GM18502 (cell line): ENCODE measurements around the gene TTLL10.
"Not testable (repeated sequence)": the region's sequence is repeated elsewhere in the genome, so short reads cannot be mapped to it uniquely, and the experiment has no call there.

Experiments
- ATAC-seq: cut with Tn5 transposase; IDR thresholded peaks from one replicate; pipeline ENCODE4 v1.9.1; 2021; ENCODE audit warnings: mild to moderate bottlenecking; ENCODE audit not compliant: unreplicated experiment, poor library complexity

Gene TTLL10

GRCh38 chr1:1140673-1141072 lies 33.0 kb upstream of the TTLL10 start:
- no peak for ATAC-seq

DNA sequence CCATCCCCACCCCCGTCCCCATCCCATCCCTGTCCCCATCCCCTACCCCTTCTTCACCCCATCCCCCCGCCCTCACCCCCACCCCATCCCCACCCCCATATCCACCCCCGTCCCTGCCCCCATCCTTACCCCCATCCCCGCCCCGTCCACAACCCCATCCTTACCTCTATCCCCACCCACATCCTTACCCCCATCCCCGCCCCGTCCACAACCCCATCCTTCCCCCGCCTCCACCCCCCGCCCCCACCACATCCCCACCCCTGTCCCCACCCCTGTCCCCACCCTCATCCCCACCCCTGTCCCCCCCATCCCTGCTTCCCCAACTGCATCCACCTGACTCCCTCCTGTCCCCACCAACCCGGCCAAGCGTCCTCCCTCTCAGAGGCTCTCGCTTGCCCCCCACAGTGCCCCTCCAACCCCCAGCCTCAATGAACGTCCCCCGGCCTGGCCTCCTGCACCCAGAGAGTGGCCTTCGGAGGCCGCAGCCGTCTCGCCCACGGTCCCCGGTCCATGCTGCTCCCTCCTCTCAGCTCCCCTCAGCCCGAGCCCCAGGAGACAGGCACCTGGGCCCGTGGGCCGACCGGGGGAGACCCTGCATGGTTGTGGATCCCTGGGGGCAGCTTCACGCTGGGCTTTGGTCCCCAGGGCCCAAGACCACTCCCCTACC lies 32.3 kb upstream of the TTLL10 start:
- ATAC-seq = no peak

- no peak for ATAC-seq
Measured at GRCh38 chr1:1141911-1142250, 31.8 kb upstream of the TTLL10 start.

GRCh38 chr1:1142352-1142751 lies 31.3 kb upstream of the TTLL10 start:
- not testable (repeated sequence) for ATAC-seq

- ATAC-seq = no peak
Measured at GRCh38 chr1:1142844-1143243, 30.8 kb upstream of the TTLL10 start.

DNA sequence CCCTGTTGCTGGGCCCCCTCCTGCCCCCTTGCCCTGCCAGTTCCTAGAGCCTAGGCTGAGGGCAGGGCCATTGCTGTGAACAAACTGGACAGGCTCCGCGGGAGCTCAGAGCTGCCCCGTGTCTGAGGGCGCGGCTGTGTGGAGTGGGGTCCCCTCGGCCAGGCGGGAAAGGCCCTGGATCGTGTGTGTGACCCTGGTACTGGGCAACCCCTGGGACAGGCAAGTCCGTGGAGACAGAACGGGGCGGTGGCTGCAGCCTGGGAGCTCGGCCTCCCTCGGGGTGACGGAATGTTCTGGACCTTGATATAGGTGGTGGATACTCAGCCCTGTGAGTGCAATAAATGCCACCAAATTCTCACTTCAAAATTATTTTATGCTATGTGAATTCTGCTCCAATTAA lies 30.0 kb upstream of the TTLL10 start:
- ATAC-seq = no peak

DNA sequence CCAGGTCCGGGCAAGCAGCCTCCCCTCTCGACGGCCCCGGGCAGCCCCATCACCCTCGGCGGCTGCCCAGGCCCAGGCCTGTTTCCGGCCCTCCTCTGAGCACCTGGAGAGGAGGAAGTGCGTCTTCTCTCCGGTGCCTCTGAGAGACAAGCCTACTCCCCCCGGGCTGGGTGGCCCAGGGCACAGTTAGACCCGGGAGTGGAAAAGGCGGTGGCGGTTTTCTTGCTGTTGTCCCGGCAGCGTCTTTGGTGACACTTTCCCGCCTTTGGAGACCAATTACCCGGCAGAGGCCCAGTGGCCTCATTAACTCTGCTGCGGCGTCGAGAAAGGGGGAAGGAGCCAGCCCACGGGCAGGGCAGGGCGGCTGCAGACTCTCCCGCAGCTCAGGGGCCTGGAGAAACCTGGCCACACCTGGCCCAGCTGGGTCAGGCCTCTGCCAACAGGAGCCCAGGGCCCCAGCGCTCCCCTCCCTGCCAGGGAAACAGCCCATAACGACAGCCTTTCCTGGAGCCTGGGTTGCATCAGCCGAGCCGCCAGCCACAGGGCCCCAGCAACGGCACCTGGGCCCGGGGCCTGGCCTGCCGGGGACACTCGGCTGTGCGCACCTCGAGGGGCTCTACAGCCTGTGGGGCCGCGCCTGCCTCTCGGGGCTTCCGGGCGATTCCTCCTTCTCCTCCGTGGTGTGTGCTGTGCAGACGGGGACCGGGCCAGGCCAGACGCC lies 29.4 kb upstream of the TTLL10 start:
- no peak for ATAC-seq

- no peak for ATAC-seq
Measured at GRCh38 chr1:1144843-1145546, 28.7 kb upstream of the TTLL10 start.

DNA sequence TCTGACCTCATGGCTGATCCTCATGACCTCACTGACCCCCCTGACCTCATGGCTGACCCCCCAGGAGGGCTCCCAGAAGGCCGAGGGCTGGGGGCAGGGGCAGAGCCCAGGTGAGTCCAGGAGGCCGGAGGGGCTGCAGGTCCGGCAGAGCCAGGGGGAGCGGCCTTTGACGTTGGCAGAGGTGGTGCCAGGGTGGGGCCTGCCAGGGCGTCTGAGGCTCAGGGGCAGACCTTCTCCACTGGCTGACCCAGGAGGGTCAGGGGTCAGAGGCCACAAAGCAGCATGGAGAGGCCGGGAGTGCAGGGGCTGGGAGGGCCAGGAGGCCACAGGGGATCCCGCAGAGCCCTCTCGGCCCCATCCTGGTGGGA lies 28.1 kb upstream of the TTLL10 start:
- no peak for ATAC-seq

- no peak for ATAC-seq
Measured at GRCh38 chr1:1146026-1146425, 27.7 kb upstream of the TTLL10 start.

GRCh38 chr1:1146596-1146995 lies 27.1 kb upstream of the TTLL10 start:
- no peak for ATAC-seq

DNA sequence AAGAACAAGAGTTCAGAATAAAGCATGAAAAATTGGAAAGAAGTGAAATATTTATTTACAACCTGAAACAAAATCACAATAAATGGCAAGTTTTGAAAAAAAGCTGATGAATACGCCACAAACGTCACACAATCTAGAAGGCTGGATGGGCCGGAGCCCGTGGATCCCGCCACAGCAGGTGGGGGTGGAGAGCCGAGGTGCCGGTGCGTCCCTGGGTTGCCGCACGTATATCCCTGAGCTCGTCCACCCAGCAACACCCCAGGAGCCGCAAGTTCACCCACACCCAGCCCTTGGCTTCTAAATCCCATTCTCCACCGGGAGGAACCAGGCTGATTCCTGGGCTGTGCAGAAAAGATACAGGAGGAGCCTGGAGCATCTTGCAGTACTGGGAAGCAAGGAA lies 25.6 kb upstream of the TTLL10 start:
- no peak for ATAC-seq

DNA sequence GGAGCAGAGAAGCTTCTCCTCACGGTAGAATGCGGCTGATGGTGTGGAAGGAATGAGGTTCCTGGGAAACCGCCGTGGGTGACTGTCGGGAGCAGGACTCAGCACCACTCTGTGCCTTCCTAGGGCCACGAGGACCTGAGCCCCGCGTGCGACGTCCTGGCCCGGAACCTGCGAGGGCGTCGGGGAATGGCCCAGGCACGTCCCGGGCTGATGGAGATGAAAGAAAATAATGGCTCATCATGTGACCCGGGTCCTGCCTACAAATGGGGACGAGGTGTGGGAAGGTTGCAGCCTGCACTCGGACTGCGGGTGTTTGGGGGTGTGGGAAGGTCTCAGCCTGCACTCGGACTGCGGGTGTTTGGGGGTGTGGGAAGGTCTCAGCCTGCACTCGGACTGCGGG lies 25.1 kb upstream of the TTLL10 start:
- ATAC-seq = no peak

- no peak for ATAC-seq
Measured at GRCh38 chr1:1149416-1149815, 24.3 kb upstream of the TTLL10 start.

DNA sequence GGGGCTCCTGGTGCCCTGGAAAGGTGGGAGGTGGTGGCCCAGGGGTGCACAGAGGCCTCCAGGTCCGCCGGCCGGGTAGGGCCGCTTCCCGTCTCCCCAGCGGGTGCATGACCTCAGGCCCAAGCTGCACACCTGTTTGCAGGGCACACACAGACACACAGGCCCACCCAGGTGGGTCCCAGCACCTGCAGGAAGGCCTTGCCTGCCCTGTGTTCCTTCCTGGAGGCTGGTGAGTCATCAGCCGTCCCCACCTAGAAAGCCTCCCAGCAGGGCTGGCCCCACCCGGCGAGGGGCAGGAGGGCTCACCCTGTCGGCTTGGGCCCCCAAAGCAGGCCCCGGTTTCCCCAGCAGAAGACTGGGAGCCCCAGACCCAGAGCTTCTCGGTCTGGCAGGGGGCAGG lies 23.6 kb upstream of the TTLL10 start:
- ATAC-seq = no peak

GRCh38 chr1:1151306-1151705 lies 22.4 kb upstream of the TTLL10 start:
- no peak for ATAC-seq

DNA sequence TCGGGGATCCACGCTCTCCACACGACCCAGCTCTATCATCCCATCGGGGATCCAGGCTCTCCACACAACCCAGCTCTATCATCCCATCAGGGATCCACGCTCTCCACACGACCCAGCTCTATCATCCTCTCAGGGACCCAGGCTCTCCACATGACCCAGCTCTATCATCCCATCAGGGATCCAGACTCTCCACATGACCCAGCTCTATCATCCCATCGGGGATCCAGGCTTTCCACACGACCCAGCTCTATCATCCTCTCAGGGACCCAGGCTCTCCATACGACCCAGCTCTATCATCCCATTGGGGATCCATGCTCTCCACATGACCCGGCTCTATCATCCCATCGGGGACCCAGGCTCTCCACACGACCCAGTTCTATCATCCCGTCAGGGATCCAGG lies 21.2 kb upstream of the TTLL10 start:
- not testable (repeated sequence) for ATAC-seq

GRCh38 chr1:1153215-1153614 lies 20.5 kb upstream of the TTLL10 start:
- not testable (repeated sequence) for ATAC-seq

DNA sequence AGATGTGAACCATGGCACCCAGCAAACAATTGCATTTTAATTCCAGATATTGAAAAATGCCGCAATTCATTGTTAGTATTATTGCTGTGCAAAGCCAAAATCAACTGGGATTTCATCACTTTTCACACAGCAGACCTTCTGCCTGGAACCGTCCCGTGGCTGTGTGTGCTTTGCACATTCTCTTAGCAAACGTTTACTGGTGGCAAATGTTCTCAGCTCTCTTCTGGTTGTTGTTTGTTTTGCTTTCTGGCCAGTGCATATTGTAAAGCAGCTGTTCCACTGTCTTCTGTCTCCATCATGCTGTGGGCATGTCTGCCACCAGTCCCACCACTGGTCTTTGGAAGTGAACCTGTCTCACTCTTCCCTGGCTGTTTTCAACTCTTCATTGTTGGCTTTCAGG lies 19.8 kb upstream of the TTLL10 start:
- ATAC-seq = no peak

- ATAC-seq = no peak
Measured at GRCh38 chr1:1155258-1155657, 18.4 kb upstream of the TTLL10 start.

- ATAC-seq = no peak
Measured at GRCh38 chr1:1156140-1157032, 17.3 kb upstream of the TTLL10 start.
